ENCODE results near the gene SERPINB13.
A peak's percentile ranks its signal among the peaks of the same experiment; 100 is the strongest.

The SERPINB13 gene

GRCh38 chr18:63579616-63580015, 7.5 kb upstream of the SERPINB13 start:
- TF ChIP-seq CTCF (conservative IDR thresholded peaks at IDR 0.05; ENCODE audit: low read depth): no peak
- POLR2A ChIA-PET (ENCODE audit: low non-redundant PET): no interaction called here
- CTCF ChIA-PET: interaction anchor here (1.3 to 2.0 kb wide), 3 partner anchors 61 to 260 kb away, joined by 4 to 12 read pairs (median 7); no protein-coding TSS in a partner anchor
- H3K27ac ChIP-seq: no peak overlapping the region
- no peak for DNase-seq (ENCODE audit: low spot score)

GRCh38 chr18:63585988-63586387, 1.2 kb upstream of the SERPINB13 start:
- ChIA-PET CTCF (no interaction called here), POLR2A (ENCODE audit: low non-redundant PET) (no interaction called here)
- no peak for DNase-seq (ENCODE audit: low spot score)
- no peak for TF ChIP-seq CTCF (conservative IDR thresholded peaks at IDR 0.05; ENCODE audit: low read depth)
- peak overlapping the region; percentile 91 for H3K27ac ChIP-seq

- no peak for TF ChIP-seq CTCF (conservative IDR thresholded peaks at IDR 0.05; ENCODE audit: low read depth)
- DNase-seq (ENCODE audit: low spot score): peak; percentile 41
- H3K27ac ChIP-seq: peak overlapping the region; percentile 91
- POLR2A ChIA-PET (ENCODE audit: low non-redundant PET): no interaction called here
- CTCF ChIA-PET: interaction anchor here (0.5 to 1.1 kb wide), 2 partner anchors 95 to 155 kb away, joined by 3 read pairs; no protein-coding TSS in a partner anchor
These were observed 712 bp upstream of the SERPINB13 start for GRCh38 chr18:63586431-63586830.

GRCh38 chr18:63588909-63589308, 1.8 kb downstream of the SERPINB13 start:
- H3K27ac ChIP-seq: peak overlapping the region; percentile 58
- ChIA-PET CTCF (no interaction called here), POLR2A (ENCODE audit: low non-redundant PET) (interaction anchor here (0.6 kb wide), 1 partner anchor 93 kb away, joined by 4 read pairs; no protein-coding TSS in a partner anchor)
- no peak for TF ChIP-seq CTCF (conservative IDR thresholded peaks at IDR 0.05; ENCODE audit: low read depth)
- DNase-seq (ENCODE audit: low spot score): no peak

- POLR2A ChIA-PET (ENCODE audit: low non-redundant PET): no interaction called here
- no peak for TF ChIP-seq CTCF (conservative IDR thresholded peaks at IDR 0.05; ENCODE audit: low read depth)
- H3K27ac ChIP-seq: no peak overlapping the region
- no peak for DNase-seq (ENCODE audit: low spot score)
- CTCF ChIA-PET: no interaction called here
These were observed 3.2 kb downstream of the SERPINB13 start for GRCh38 chr18:63590373-63590772.

- H3K27ac ChIP-seq: no peak overlapping the region
- DNase-seq (ENCODE audit: low spot score): no peak
- ChIA-PET POLR2A (ENCODE audit: low non-redundant PET) (no interaction called here), CTCF (interaction anchor here (0.6 kb wide), 1 partner anchor 63 kb away, joined by 3 read pairs; no protein-coding TSS in a partner anchor)
- TF ChIP-seq CTCF (conservative IDR thresholded peaks at IDR 0.05; ENCODE audit: low read depth): no peak
These were observed 4.0 kb downstream of the SERPINB13 start for GRCh38 chr18:63590966-63591695.
